ENCODE results near the gene MEA1.

The MEA1 gene

GRCh38 chr6:43058531-43058930, 44.8 kb upstream of the MEA1 start:
- no peak for DNase-seq (ENCODE audit: low spot score)
- no peak for TF ChIP-seq CTCF (IDR thresholded peaks at IDR 0.05; ENCODE audit: extremely low read depth, insufficient read depth, missing control alignments)
- in situ Hi-C loops (cut with MboI; ENCODE audit: low pct_unique_long_range_greater_than_20kb, low sequenced_read_pairs, unreplicated experiment) = no loop called here

GRCh38 chr6:43055966-43056365, 42.2 kb upstream of the MEA1 start:
- in situ Hi-C loops (cut with MboI; ENCODE audit: low pct_unique_long_range_greater_than_20kb, low sequenced_read_pairs, unreplicated experiment) = no loop called here
- TF ChIP-seq CTCF (IDR thresholded peaks at IDR 0.05; ENCODE audit: extremely low read depth, insufficient read depth, missing control alignments) = no peak

GRCh38 chr6:43054206-43054943, 40.6 kb upstream of the MEA1 start:
- no peak for TF ChIP-seq CTCF (IDR thresholded peaks at IDR 0.05; ENCODE audit: extremely low read depth, insufficient read depth, missing control alignments)
- DNase-seq (ENCODE audit: low spot score) = no peak
- in situ Hi-C loops (cut with MboI; ENCODE audit: low pct_unique_long_range_greater_than_20kb, low sequenced_read_pairs, unreplicated experiment) = no loop called here

More at GRCh38 chr6:43055966-43056365, 42.2 kb upstream of the MEA1 start:
- no peak for DNase-seq (ENCODE audit: low spot score)

- peak; percentile 97 for DNase-seq (ENCODE audit: low spot score)
These were observed 39.9 kb upstream of the MEA1 start, which contains the start of gene CUL7 for GRCh38 chr6:43053545-43054205. Gene CUL7 (minus strand): TSS chr6:43053851. CDS start chr6:43052788, 1,063 bp downstream.

GRCh38 chr6:43052842-43053544, 39.2 kb upstream of the MEA1 start:
- DNase-seq (ENCODE audit: low spot score) = peak; percentile 42
- in situ Hi-C loops (cut with MboI; ENCODE audit: low pct_unique_long_range_greater_than_20kb, low sequenced_read_pairs, unreplicated experiment) = no loop called here

More at GRCh38 chr6:43053545-43054205, 39.9 kb upstream of the MEA1 start, which contains the start of gene CUL7:
- in situ Hi-C loops (cut with MboI; ENCODE audit: low pct_unique_long_range_greater_than_20kb, low sequenced_read_pairs, unreplicated experiment) = no loop called here
- TF ChIP-seq CTCF (IDR thresholded peaks at IDR 0.05; ENCODE audit: extremely low read depth, insufficient read depth, missing control alignments) = no peak

More at GRCh38 chr6:43052842-43053544, 39.2 kb upstream of the MEA1 start:
- no peak for TF ChIP-seq CTCF (IDR thresholded peaks at IDR 0.05; ENCODE audit: extremely low read depth, insufficient read depth, missing control alignments)

All from GM13977 (cell line).